SK-N-MC (cell line): ENCODE measurements around the gene SDSL.

Source experiments
- EZH2 ChIP-seq: fragments of 200-600 bp; sonication (generic); IDR thresholded peaks from one replicate; pipeline ENCODE4 v1.6.1; 2017; ENCODE audit warnings: antibody characterized with exemption
- POLR2AphosphoS5 ChIP-seq: IDR thresholded peaks from 2 replicates; pipeline ENCODE4 v1.6.1; 2012; ENCODE audit warnings: mild to moderate bottlenecking, low read depth, low read length, borderline replicate concordance

GRCh38 chr12:113392988-113393579, 29.1 kb upstream of the SDSL start:
- TF ChIP-seq EZH2 (no peak), POLR2AphosphoS5 (no peak)
